ENCODE results near the gene DNMT3B. TPM values are rescaled to one million over a fixed set of nuclear protein-coding genes. Genes with fewer than 3 reads are reported as not detected.
"Not testable (repeated sequence)": the region's sequence is repeated elsewhere in the genome, so short reads cannot be mapped to it uniquely, and the experiment has no call there.

Gene DNMT3B
- total and polyA plus RNA-seq, 4 donors: 0.26 to 2.8 (median 0.60) TPM

- Histone ChIP-seq H3K36me3 (ENCODE audit: control insufficient read depth in 4 of 4, insufficient read depth in 3 of 4, low read depth in 1 of 4, low read length in 3 of 4) (no peaks in the 10 kb centered on the region), H3K27ac (ENCODE audit: low read depth in 1 of 2, low read length in 2 of 2) (no peak overlapping the region), H3K4me1 (ENCODE audit: control insufficient read depth in 4 of 4, insufficient read depth in 4 of 4, low read length in 3 of 4) (peaks cover 2 to 18% (median 14%) of the 10 kb centered on the region in 4 donors), H3K9ac (ENCODE audit: low read depth in 1 of 2, low read length in 2 of 2) (no peak overlapping the region), H3K4me3 (ENCODE audit: low read depth in 1 of 3, low read length in 3 of 3) (no peak overlapping the region), H3K27me3 (ENCODE audit: control insufficient read depth in 4 of 4, insufficient read depth in 4 of 4, low read length in 3 of 4) (no peaks in the 10 kb centered on the region), H3K9me3 (ENCODE audit: control insufficient read depth in 4 of 4, low read length in 3 of 4) (no peaks in the 10 kb centered on the region)
- TF ChIP-seq GABPA (IDR thresholded peaks at IDR 0.05 in 1 of 2, conservative IDR thresholded peaks at IDR 0.05 in 1 of 2) (no peak), RXRA (IDR thresholded peaks at IDR 0.05) (no peak), TAF1 (conservative IDR thresholded peaks at IDR 0.05) (no peak), FOXA2 (IDR thresholded peaks at IDR 0.05) (no peak), EGR1 (IDR thresholded peaks at IDR 0.05; ENCODE audit: low read depth in 2 of 2) (no peak), CTCF (IDR thresholded peaks at IDR 0.05; ENCODE audit: low read depth, low read length, missing input control) (no peak), RAD21 (IDR thresholded peaks at IDR 0.05) (no peak), ATF3 (IDR thresholded peaks at IDR 0.05) (no peak), MAX (IDR thresholded peaks at IDR 0.05) (no peak), REST (IDR thresholded peaks at IDR 0.05) (no peak), FOXA1 (IDR thresholded peaks at IDR 0.05) (no peak), YY1 (IDR thresholded peaks at IDR 0.05) (no peak), HNF4G (IDR thresholded peaks at IDR 0.05) (no peak), ZBTB33 (IDR thresholded peaks at IDR 0.05) (no peak), SP1 (IDR thresholded peaks at IDR 0.05) (no peak), JUND (IDR thresholded peaks at IDR 0.05) (no peak), NR2F2 (IDR thresholded peaks at IDR 0.05) (no peak), HNF4A (conservative IDR thresholded peaks at IDR 0.05) (no peak)
- WGBS: 74% methylated on average over 17 of the region's 17 CpGs
- no peak for DNase-seq (ENCODE audit: low spot score)
Observed at GRCh38 chr20:32764005-32764960, 2.1 kb downstream of the DNMT3B start.

GRCh38 chr20:32765230-32765875 lies 3.2 kb downstream of the DNMT3B start:
- H3K36me3 ChIP-seq (ENCODE audit: control insufficient read depth in 4 of 4, insufficient read depth in 3 of 4, low read depth in 1 of 4, low read length in 3 of 4); H3K27ac ChIP-seq (ENCODE audit: low read depth in 1 of 2, low read length in 2 of 2); DNase-seq (ENCODE audit: low spot score); H3K9me3 ChIP-seq (ENCODE audit: control insufficient read depth in 4 of 4, low read length in 3 of 4); H3K4me3 ChIP-seq (ENCODE audit: low read depth in 1 of 3, low read length in 3 of 3); H3K27me3 ChIP-seq (ENCODE audit: control insufficient read depth in 4 of 4, insufficient read depth in 4 of 4, low read length in 3 of 4); H3K9ac ChIP-seq (ENCODE audit: low read depth in 1 of 2, low read length in 2 of 2): not testable (repeated sequence)
- H3K4me1 ChIP-seq (ENCODE audit: control insufficient read depth in 4 of 4, insufficient read depth in 4 of 4, low read length in 3 of 4): peaks cover 2 to 18% (median 14%) of the 10 kb centered on the region in 4 donors
- WGBS: 92% methylated on average over 17 of the region's 17 CpGs
